Measurements from ENCODE around the gene MLF2.

GRCh38 chr12:6765048-6765633 is 12.2 kb upstream of the MLF2 start:
- TF ChIP-seq REST (IDR thresholded peaks at IDR 0.05; ENCODE audit: borderline replicate concordance) (no peak), POLR2AphosphoS5 (IDR thresholded peaks at IDR 0.05) (peak; percentile 47), CTCF (IDR thresholded peaks at IDR 0.05; ENCODE audit: poor library complexity, severe bottlenecking) (no peak), EZH2 (IDR thresholded peaks at IDR 0.05; ENCODE audit: borderline replicate concordance, insufficient read depth, low read length, poor library complexity, severe bottlenecking) (no peak), SMC3 (conservative IDR thresholded peaks at IDR 0.05; ENCODE audit: poor library complexity) (no peak)
